ENCODE data around the gene RGS14. TPM values are rescaled to one million over a fixed set of nuclear protein-coding genes. Genes with fewer than 3 reads are reported as not detected.

RGS14 gene
- total RNA-seq, 1 experiment from 2014 or later, result 1.6 TPM

DNA sequence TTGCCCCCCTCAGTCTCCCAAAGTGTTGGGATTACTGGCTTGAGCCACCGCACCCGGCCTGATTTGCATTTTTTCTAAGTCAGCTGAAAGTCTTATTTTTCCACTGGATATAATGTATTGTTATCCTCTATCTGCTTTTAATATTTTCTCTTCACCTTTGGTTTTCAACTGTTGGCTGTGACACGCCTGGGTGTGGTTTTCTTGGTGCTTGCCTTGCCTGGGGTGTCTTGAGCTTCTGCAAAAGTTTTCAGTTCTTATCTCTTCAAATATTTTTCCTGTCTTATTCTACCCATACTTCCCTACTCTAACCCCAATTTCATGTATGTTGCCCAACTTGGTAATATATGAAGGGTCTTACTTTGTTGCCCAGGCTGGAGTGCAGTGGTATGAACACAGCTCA lies 41.7 kb upstream of the RGS14 start:
- Histone ChIP-seq H3K27ac (no peak overlapping the region), H3K36me3 (peaks cover 19% of the 10 kb centered on the region), H3K9me3 (replicated peaks) (peaks cover 3% of the 10 kb centered on the region; the same call in 1 of the 2 replicates), H3K27me3 (replicated peaks) (no peaks in the 10 kb centered on the region), H3K4me3 (no peak overlapping the region), H3K4me1 (replicated peaks) (peaks cover 14% of the 10 kb centered on the region)
- no peak for DNase-seq (ENCODE audit: low read depth in 1 of 2, low spot score in 2 of 2)

DNA sequence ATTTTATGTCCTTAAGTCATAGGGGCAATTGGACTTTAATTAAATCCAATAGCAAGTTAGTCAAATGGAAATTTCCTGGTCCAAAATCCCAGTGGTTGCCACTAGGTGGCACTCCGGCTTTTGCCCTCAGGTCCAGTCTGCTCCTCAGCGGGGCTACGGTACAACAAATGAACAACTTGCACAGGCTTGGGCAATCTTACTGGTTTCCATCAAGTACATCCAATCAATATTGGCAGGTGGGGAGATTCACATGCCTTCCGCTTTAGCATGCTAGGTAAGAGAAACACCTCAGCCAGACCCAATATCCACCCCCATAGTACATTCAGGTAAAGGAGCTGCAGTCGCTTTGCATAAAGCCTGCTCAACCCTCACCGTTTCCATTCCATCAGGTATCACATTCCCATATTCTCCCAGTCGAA lies 39.8 kb upstream of the RGS14 start:
- Histone ChIP-seq H3K4me3 (no peak overlapping the region), H3K36me3 (peaks cover 15% of the 10 kb centered on the region), H3K4me1 (replicated peaks) (peaks cover 7% of the 10 kb centered on the region), H3K27ac (no peak overlapping the region), H3K27me3 (replicated peaks) (no peaks in the 10 kb centered on the region), H3K9me3 (replicated peaks) (peaks cover 3% of the 10 kb centered on the region; the same call in 1 of the 2 replicates)
- peak; percentile 63 to 79 for DNase-seq (ENCODE audit: low read depth in 1 of 2, low spot score in 2 of 2)

DNA sequence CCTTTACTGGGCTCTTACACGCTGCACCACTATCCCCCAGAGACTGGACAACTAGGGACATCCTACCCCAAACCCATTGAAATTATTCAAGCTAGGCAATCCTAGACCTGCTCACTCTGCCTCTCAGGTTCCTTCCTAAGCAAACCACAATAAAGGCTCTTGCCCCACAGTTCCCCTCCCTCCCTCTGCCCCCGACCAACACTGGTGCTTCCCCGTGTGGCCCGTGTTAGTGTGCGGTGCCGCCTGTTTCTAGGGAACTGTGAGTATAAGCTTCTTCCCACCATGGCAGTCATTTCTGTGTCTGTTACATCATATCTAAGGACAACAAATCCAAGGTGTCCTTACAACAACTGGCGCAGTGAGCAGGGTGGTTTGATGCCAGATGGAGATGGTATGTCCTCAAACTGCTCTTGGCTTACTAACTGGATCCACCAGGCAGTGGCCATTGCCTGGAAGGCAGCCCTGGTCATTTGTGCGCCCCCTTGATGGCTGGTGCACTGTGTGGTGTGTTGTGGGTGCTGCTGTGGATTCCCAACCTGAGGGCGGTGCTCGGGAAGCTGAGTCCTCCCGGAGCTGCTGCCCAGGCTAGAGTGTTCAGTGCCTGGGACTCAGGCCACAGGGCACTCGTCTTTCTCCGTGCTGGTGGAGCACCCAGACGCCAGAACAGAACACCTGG lies 37.7 kb upstream of the RGS14 start:
- H3K9me3 ChIP-seq (replicated peaks), result peaks cover 3% of the 10 kb centered on the region; the same call in 1 of the 2 replicates
- H3K27me3 ChIP-seq (replicated peaks), result no peaks in the 10 kb centered on the region
- H3K4me3 ChIP-seq, result no peak overlapping the region
- H3K27ac ChIP-seq, result no peak overlapping the region
- H3K36me3 ChIP-seq, result peaks cover 21% of the 10 kb centered on the region
- DNase-seq (ENCODE audit: low read depth in 1 of 2, low spot score in 2 of 2), result no peak
- H3K4me1 ChIP-seq (replicated peaks), result no peaks in the 10 kb centered on the region

DNA sequence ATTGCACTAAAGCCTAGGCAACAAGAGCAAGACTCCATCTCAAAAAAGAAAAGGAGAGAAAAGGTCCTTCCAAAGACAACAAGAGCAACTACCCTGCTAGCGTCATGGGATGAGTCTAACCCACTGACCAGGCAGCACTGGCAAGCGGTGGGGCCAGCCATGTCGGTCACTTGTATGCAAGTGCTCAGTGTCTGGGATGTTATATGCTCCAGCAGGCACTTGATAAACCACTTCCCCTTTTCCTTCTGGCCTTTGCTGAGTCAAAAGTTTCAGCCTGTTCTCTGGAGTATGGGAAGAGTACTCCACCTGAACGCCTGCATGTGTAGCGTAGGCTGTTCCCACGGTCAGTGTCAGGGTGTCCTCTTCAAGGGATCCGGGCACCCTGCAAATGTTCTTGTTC lies 36.8 kb upstream of the RGS14 start:
- peaks cover 3% of the 10 kb centered on the region for H3K4me1 ChIP-seq (replicated peaks)
- H3K36me3 ChIP-seq, result peaks cover 28% of the 10 kb centered on the region
- peaks cover 3% of the 10 kb centered on the region; the same call in 1 of the 2 replicates for H3K9me3 ChIP-seq (replicated peaks)
- H3K4me3 ChIP-seq, result no peak overlapping the region
- H3K27ac ChIP-seq, result no peak overlapping the region
- no peaks in the 10 kb centered on the region for H3K27me3 ChIP-seq (replicated peaks)
- no peak for DNase-seq (ENCODE audit: low read depth in 1 of 2, low spot score in 2 of 2)

DNA sequence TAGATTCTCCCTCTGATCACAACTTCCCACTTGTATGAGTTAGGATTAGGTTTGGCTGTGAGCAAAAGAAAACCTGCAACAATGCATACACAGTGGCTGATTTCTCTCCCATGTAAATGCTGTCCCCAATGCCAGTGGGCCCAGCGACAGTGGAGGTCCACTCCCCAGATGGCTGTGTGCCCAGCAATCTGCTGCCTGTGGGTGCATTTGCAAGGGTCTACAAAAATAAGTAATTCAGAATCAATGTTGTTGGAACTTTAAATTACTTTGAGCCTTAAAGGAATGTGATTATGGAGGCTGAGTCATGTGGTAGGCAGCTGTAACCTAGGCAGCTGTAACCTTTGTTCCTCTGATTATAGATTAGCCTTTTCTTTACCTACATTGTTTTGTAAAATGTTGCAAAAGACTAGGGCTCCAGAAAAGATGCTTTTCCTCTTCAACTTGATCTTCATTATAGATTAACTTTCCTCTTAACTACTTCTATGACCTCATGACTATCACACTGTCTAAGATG lies 31.8 kb upstream of the RGS14 start:
- Histone ChIP-seq H3K4me1 (replicated peaks) (peaks cover 12% of the 10 kb centered on the region), H3K9me3 (replicated peaks) (no peaks in the 10 kb centered on the region), H3K4me3 (no peak overlapping the region), H3K27me3 (replicated peaks) (no peaks in the 10 kb centered on the region), H3K36me3 (peaks cover 36% of the 10 kb centered on the region), H3K27ac (no peak overlapping the region)
- DNase-seq (ENCODE audit: low read depth in 1 of 2, low spot score in 2 of 2), result no peak

DNA sequence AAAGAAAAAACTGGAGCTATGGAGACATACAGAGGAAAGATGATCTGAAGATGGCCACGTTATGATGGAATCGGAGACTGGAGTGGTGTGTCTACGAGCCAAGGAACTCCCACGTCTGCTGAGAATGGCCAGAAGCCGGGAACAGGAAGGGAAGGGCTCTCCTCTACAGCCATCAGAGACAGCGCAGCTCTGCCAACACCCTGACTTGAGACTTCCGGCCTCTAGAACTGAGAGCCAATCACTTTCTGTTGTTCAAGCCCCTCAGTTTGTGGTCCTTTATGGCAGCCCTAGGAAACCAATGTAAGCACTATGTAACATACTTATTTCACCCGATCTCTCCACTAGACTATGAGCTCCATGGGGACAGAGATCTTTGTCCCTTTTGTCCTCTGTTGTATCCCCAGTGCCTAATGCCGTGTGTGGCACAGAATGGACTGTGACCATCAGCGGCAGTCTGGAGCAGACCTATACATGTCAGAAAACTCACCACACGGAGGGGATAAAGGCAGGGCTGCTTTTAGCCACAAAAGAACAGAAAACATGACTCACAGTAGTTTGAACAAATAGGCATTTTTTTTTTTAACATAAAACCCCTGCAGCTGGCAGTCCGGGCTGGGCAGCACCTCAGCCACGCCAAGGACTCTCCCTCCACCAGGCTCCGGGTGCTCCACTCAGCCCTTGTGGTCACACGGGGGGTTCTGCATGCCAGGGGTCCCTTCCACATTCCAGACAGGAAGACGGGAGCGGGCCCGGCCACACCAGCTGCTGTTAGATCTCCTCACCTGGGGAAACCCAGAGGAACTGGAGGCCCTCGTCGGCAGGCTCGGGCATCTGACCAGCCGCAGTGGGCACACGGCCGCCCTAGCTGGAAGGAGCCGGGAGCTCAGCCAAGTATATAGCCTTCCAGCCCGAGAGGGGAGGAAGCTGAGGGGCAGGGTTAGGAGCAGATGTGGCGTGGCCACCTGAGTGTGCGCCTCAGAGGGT lies 29.9 kb upstream of the RGS14 start:
- Histone ChIP-seq H3K4me1 (replicated peaks) (peaks cover 12% of the 10 kb centered on the region), H3K36me3 (peaks cover 51% of the 10 kb centered on the region), H3K27me3 (replicated peaks) (no peaks in the 10 kb centered on the region), H3K27ac (no peak overlapping the region), H3K9me3 (replicated peaks) (no peaks in the 10 kb centered on the region), H3K4me3 (no peak overlapping the region)
- DNase-seq (ENCODE audit: low read depth in 1 of 2, low spot score in 2 of 2), result no peak

DNA sequence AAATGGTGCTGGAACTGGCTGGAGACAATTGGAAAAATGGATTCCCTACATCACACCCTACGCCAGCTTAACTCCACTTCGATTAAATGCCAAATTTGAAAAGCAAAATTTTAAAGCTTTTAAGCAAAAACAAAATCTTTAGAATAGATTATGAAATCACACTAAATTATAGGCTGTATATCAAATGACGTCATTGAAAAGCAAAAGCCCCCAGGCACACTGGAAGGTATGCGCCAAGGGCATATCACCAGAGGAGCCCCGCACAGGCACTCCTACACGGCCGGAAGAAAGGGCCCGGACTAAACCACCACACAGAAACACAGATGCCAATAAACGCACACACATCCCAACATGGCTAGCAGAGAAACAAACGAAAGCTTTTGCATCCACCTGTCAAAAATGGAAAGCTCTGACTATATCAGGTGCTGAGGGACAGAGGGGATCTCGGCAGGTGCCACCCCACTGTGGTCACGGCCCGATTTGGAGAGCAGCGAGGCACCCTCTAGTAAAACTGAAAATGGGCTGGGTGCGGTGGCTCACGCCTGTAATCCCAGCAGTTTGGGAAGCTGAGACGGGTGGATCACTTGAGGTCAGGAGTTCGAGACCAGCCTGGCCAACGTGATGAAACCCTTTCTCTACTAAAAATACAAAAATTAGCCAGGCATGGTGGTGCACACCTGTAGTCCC lies 29.0 kb upstream of the RGS14 start:
- no peak for DNase-seq (ENCODE audit: low read depth in 1 of 2, low spot score in 2 of 2)
- no peaks in the 10 kb centered on the region for H3K27me3 ChIP-seq (replicated peaks)
- H3K4me3 ChIP-seq, result no peak overlapping the region
- no peaks in the 10 kb centered on the region for H3K9me3 ChIP-seq (replicated peaks)
- H3K27ac ChIP-seq, result no peak overlapping the region
- peaks cover 60% of the 10 kb centered on the region for H3K36me3 ChIP-seq
- peaks cover 12% of the 10 kb centered on the region for H3K4me1 ChIP-seq (replicated peaks)

DNA sequence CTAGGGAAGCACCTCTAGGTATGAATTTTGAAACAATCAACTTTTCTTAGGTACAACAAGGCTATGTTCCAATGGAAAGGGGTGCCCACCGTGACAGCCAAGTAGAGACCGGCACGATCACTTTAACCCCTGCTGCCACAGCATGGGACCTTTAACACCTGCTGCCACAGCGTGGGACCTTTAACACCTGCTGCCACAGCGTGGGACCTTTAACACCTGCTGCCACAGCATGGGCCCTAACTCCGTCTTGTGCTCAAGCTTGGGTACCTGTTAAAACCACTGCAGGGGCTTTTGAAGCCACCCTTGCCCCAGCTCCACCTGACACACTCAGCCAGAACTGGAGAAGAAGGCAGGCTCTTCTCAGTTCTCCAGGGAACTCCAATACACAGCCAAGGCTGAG lies 27.8 kb upstream of the RGS14 start:
- H3K36me3 ChIP-seq, result peaks cover 66% of the 10 kb centered on the region
- H3K4me3 ChIP-seq, result no peak overlapping the region
- H3K9me3 ChIP-seq (replicated peaks), result no peaks in the 10 kb centered on the region
- no peaks in the 10 kb centered on the region for H3K27me3 ChIP-seq (replicated peaks)
- peaks cover 12% of the 10 kb centered on the region for H3K4me1 ChIP-seq (replicated peaks)
- DNase-seq (ENCODE audit: low read depth in 1 of 2, low spot score in 2 of 2), result no peak
- H3K27ac ChIP-seq, result no peak overlapping the region

DNA sequence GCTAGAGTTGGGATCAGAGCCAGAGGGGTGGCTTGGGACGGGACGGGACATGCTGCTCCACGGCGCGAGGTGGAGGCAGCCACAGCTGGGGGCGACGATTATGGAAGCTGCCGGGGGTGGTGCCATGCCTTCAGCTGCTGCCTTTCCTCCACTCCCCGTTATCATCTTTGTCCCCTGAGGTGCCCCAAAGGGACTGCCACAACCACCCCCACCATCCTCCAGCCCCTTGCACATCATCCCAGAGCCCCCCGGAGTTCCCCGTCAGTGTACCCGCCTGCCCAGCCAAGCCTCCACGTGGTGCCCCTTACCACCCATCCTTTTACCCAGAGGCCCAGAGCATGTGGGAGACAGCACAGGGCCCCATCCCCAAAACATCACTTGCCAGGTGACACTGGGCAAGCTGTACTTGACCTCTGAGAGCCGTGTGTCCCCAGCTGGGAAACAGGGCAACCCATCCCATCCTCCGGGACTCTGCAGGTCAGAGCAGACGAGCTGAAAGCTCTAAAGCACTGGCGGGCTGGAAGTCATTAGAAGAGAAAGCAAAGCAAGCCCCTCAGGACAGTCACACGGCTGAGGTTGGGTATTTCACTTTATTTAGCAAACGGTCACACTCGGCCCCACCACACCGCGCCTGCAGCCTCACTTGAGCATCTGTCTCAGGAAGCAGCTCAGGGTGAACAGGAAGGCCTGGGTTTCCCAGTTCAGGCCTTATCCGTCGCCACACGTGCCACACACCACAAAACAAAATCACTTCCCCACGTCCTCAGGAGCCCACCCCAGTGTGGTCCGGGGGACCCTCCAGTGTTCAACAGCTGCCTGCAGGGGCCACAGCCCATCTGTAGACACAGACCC lies 26.5 kb upstream of the RGS14 start:
- H3K4me3 ChIP-seq, result no peak overlapping the region
- H3K36me3 ChIP-seq, result peaks cover 71% of the 10 kb centered on the region
- H3K4me1 ChIP-seq (replicated peaks), result peaks cover 6% of the 10 kb centered on the region
- H3K27ac ChIP-seq, result no peak overlapping the region
- no peaks in the 10 kb centered on the region for H3K9me3 ChIP-seq (replicated peaks)
- no peak for DNase-seq (ENCODE audit: low read depth in 1 of 2, low spot score in 2 of 2)
- no peaks in the 10 kb centered on the region for H3K27me3 ChIP-seq (replicated peaks)

DNA sequence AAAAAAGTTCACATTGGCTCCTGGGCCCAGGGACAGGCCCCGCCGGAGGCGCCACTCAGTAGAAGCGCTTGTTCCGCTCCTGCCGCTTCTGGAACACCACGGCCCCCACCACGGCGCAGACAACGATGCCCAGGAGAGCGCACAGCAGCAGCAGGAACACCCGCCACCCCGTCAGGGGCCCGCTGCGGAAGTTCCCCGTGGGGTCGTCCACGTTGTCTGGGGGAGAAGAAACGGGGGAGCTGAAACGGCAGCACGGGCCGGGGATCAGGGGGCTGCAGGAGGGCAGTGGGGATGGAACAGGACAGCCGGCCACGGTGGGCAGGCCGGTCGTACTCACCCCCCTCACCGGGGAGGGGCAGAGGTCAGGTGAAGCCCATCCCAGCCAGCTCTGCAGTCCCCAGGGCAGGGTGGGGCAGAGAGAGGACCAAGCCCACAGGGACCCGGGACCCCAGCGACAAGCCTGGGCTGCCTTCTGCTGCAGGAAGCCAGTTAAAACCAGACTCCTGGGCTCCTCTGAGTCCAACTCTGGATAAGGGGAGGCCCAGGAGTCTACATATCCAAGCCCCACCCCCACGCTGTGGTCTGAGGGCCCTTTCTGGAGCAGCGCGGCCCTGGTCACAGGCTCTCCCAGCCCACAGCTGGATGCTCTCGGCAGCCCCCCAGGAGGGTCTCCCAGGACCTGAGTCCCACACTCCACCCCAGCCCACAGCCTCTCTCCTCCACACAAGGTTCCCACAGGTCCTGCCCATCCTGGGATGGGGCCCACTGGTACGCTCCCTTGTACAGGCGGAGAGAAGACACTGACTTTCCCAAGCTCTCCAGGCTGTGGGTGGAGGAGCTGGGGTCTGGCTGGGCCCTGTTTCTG lies 25.5 kb upstream of the RGS14 start:
- DNase-seq (ENCODE audit: low read depth in 1 of 2, low spot score in 2 of 2), result no peak
- Histone ChIP-seq H3K36me3 (peaks cover 80% of the 10 kb centered on the region), H3K27me3 (replicated peaks) (no peaks in the 10 kb centered on the region), H3K4me3 (no peak overlapping the region), H3K27ac (no peak overlapping the region), H3K4me1 (replicated peaks) (peaks cover 4% of the 10 kb centered on the region; the same call in 1 of the 2 replicates), H3K9me3 (replicated peaks) (no peaks in the 10 kb centered on the region)

DNA sequence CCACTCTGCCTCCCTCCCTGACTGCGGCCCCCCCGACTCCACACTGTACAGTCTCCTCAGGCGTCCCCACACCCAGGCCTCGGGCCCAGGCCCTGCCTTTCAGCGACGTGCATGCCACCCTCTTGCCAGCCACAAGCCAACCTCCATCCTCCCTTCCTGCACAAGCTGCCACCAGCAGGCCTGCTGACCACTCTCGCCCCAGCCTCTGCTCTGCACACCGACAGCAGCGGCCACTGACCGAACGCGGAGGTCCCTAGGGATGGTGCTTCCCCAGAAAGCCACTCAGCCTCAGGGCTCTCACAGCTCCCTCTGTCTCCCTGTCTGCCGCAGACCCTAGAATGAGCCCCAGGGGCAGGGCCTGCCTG lies 24.8 kb upstream of the RGS14 start:
- no peaks in the 10 kb centered on the region for H3K27me3 ChIP-seq (replicated peaks)
- H3K36me3 ChIP-seq, result peaks cover 86% of the 10 kb centered on the region
- no peaks in the 10 kb centered on the region for H3K9me3 ChIP-seq (replicated peaks)
- no peak for DNase-seq (ENCODE audit: low read depth in 1 of 2, low spot score in 2 of 2)
- peaks cover 4% of the 10 kb centered on the region; the same call in 1 of the 2 replicates for H3K4me1 ChIP-seq (replicated peaks)
- H3K4me3 ChIP-seq, result no peak overlapping the region
- H3K27ac ChIP-seq, result no peak overlapping the region

DNA sequence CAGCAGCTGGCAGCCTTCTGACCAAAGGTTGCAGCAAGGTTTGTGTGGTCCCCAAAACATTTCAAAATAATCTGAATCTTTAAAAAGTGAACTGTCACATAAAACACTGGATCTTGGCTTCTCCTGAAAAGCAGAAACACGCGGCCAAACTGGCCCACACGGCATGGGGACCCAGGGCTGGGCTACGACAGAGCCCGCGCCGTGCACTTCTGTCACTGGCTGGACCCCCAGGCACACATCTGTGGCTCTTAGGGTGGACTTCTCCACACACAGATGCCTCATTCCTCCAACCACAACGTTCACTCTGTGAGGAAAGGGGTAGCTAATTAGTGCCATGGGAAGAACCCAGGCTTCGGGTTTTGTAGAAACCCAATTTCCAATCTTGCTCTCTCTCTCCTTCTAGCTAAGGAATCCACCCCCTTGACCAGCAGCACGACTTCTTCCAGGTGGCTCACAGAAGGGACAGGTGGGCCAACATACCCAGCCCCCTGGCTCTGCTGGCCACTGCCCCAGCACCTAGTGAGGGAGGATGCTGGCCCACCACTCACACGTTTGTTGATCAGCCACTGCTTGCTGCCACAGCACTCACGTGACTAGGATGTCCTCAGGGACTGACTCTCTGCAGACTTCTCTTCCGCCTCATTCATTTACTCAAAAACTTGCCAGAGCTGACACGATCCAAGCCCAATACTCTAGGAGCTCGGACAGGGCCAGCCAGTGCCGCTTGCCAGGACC lies 24.1 kb upstream of the RGS14 start:
- H3K27ac ChIP-seq, result no peak overlapping the region
- H3K27me3 ChIP-seq (replicated peaks), result no peaks in the 10 kb centered on the region
- no peaks in the 10 kb centered on the region for H3K9me3 ChIP-seq (replicated peaks)
- H3K36me3 ChIP-seq, result peaks cover 93% of the 10 kb centered on the region
- DNase-seq (ENCODE audit: low read depth in 1 of 2, low spot score in 2 of 2), result no peak
- no peak overlapping the region for H3K4me3 ChIP-seq
- no peaks in the 10 kb centered on the region for H3K4me1 ChIP-seq (replicated peaks)
